ENCODE measurements around the gene ZDHHC8. TPM values are rescaled to one million over a fixed set of nuclear protein-coding genes. Genes with fewer than 3 reads are reported as not detected.

ZDHHC8 gene
- total RNA-seq, 1 experiment from 2014 or later: 51.7 TPM

DNA sequence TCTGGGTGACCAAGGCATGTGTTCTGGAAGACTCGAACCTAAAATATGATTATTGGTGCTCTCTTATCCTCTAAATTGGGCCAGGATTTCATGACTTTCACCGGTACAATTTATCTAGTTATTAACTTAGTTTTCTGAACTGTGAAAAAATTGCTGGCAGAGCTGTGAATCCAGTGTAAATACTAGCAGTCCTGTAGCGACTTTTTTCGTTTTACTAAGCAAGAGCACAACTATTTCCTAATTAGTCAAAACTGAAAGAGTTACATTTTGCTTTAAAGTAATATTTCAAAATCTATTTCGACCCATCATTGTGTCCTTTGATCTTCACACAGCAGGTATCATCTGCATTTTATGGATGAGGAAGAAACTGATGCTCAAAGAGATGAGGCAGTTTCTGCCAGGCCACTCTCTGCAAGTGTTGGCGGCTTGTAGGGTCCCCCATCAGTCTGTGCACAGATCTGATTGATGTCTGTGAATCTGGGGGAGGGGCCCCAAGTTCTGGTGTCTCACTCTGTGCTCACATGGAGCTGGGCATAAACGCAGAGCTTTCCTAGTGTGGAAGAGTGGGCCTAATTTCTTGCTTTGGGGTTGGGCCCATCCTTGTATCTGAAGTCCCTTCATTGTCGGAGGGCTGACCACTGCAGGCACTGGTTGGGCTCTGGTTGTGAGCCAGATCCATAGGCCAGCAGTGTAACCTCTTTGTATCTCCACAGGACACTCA, 13.1 kb upstream of the ZDHHC8 start:
- Histone ChIP-seq H2BK120ac (ENCODE audit: low read depth, low read length, poor library complexity, severe bottlenecking) (no peak overlapping the region), H3K9ac (ENCODE audit: extremely low read depth, insufficient read length, low read length) (peak overlapping the region; percentile 100), H3K18ac (ENCODE audit: insufficient read length, low read depth, low read length) (peak overlapping the region; percentile 89), H3K79me1 (ENCODE audit: insufficient read depth, low read depth, low read length, poor library complexity, severe bottlenecking) (peaks cover 14% of the 10 kb centered on the region), H3K4me2 (ENCODE audit: insufficient read depth, insufficient read length, low read length) (peak overlapping the region; percentile 74), H2BK5ac (ENCODE audit: insufficient read length, low read length) (no peak overlapping the region), H3K27me3 (ENCODE audit: insufficient read depth, low read length) (no peaks in the 10 kb centered on the region), H4K8ac (replicated peaks; ENCODE audit: insufficient read length, low read depth, low read length) (no peak overlapping the region), H3T11ph (ENCODE audit: low read length) (no peak overlapping the region), H3K14ac (ENCODE audit: insufficient read depth, low read length) (peak overlapping the region; percentile 95; the same call in 1 of the 2 replicates), H3K9me3 (ENCODE audit: control insufficient read depth, low read depth, low read length) (no peaks in the 10 kb centered on the region), H3K23me2 (ENCODE audit: insufficient read length, low read depth, low read length, poor library complexity, severe bottlenecking) (peaks cover 8% of the 10 kb centered on the region), H4K91ac (ENCODE audit: insufficient read length, low read depth, low read length) (no peak overlapping the region), H2AK5ac (ENCODE audit: insufficient read length, low read length) (no peak overlapping the region), H3K4ac (ENCODE audit: low read depth, low read length) (no peak overlapping the region; the same call in 1 of the 2 replicates), H3K79me2 (ENCODE audit: insufficient read depth, low read length) (peaks cover 43% of the 10 kb centered on the region), H4K20me1 (ENCODE audit: control insufficient read depth, insufficient read depth, insufficient read length) (no peaks in the 10 kb centered on the region), H3K4me1 (ENCODE audit: insufficient read depth, low read length) (no peaks in the 10 kb centered on the region), H2BK15ac (ENCODE audit: low read depth, low read length) (no peak overlapping the region), H2AFZ (ENCODE audit: low read length) (no peak overlapping the region), H3K27ac (ENCODE audit: insufficient read length, low read depth, low read length) (no peak overlapping the region), H4K5ac (ENCODE audit: insufficient read length, low read depth, low read length) (no peak overlapping the region), H2BK20ac (ENCODE audit: low read depth, low read length, poor library complexity, severe bottlenecking) (no peak overlapping the region), H2BK12ac (ENCODE audit: insufficient read length, low read depth, low read length) (no peak overlapping the region), H3K56ac (ENCODE audit: insufficient read length, low read depth, low read length) (no peak overlapping the region), H3K23ac (ENCODE audit: insufficient read length, low read depth, low read length) (no peak overlapping the region)
- no CpG with 5 or more reads among the region's 8 CpGs for whole genome bisulfite sequencing (ENCODE audit: extremely low coverage, insufficient read length, low lambda C conversion rate)
- no peak for DNase-seq
- TF ChIP-seq, protein P1, sequence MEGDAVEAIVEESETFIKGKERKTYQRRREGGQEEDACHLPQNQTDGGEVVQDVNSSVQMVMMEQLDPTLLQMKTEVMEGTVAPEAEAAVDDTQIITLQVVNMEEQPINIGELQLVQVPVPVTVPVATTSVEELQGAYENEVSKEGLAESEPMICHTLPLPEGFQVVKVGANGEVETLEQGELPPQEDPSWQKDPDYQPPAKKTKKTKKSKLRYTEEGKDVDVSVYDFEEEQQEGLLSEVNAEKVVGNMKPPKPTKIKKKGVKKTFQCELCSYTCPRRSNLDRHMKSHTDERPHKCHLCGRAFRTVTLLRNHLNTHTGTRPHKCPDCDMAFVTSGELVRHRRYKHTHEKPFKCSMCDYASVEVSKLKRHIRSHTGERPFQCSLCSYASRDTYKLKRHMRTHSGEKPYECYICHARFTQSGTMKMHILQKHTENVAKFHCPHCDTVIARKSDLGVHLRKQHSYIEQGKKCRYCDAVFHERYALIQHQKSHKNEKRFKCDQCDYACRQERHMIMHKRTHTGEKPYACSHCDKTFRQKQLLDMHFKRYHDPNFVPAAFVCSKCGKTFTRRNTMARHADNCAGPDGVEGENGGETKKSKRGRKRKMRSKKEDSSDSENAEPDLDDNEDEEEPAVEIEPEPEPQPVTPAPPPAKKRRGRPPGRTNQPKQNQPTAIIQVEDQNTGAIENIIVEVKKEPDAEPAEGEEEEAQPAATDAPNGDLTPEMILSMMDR (conservative IDR thresholded peaks at IDR 0.05): no peak
- no peaks in the 10 kb centered on the region for H3K9me3 Mint-ChIP-seq
- H3K36me3 Mint-ChIP-seq (ENCODE audit: insufficient read depth in 1 of 3, low read depth in 3 of 3): peaks cover 47 to 67% (median 65%) of the 10 kb centered on the region in 3 experiments
- H3K4me1 Mint-ChIP-seq: peaks cover 12 to 19% of the 10 kb centered on the region in 2 experiments
- H3K4me3 Mint-ChIP-seq: peak overlapping the region; percentile 92 to 94
- no peaks in the 10 kb centered on the region for H3K27me3 Mint-ChIP-seq (ENCODE audit: low read depth)
- H3K27ac Mint-ChIP-seq: peak overlapping the region; percentile 88 to 96 (median 95); a peak in 6 of 7 replicates
